Stimulated activated CD4-positive, alpha-beta T cell treated with anti-CD3 and anti-CD28 coated beads, Interleukin-12 subunit alpha, Interleukin-12 subunit beta, amount 100 ng/mL, for 48 hours (primary cell): Measurements from ENCODE around the gene FXYD2.

Experiments
- DNase-seq, 3 donors: peaks; one replicate each; pipeline ENCODE4 v3.0.0-alpha.2; 2020; ENCODE audit warnings: low read depth in 2 of 3, low spot score in 1 of 3

Gene FXYD2

GRCh38 chr11:117859061-117859460 is 34.5 kb upstream of the FXYD2 start:
- DNase-seq = no peak

GRCh38 chr11:117857734-117858414 is 33.3 kb upstream of the FXYD2 start:
- DNase-seq = no peak

- DNase-seq = no peak
Observed at GRCh38 chr11:117855912-117856651, 31.5 kb upstream of the FXYD2 start.

GRCh38 chr11:117855186-117855845 is 30.8 kb upstream of the FXYD2 start:
- no peak for DNase-seq

GRCh38 chr11:117852309-117852708 is 27.8 kb upstream of the FXYD2 start:
- DNase-seq = no peak

GRCh38 chr11:117851852-117852251 is 27.3 kb upstream of the FXYD2 start:
- no peak for DNase-seq

GRCh38 chr11:117851106-117851505 is 26.6 kb upstream of the FXYD2 start:
- no peak for DNase-seq

GRCh38 chr11:117849781-117850414 is 25.4 kb upstream of the FXYD2 start:
- DNase-seq = no peak

- peak; percentile 69 to 93 (median 79) for DNase-seq
Observed at GRCh38 chr11:117843666-117844484, 19.3 kb upstream of the FXYD2 start.

GRCh38 chr11:117842131-117842941 is 17.8 kb upstream of the FXYD2 start:
- no peak for DNase-seq

GRCh38 chr11:117841551-117842031 is 17.0 kb upstream of the FXYD2 start:
- no peak for DNase-seq

- DNase-seq = no peak
Observed at GRCh38 chr11:117840881-117841550, 16.5 kb upstream of the FXYD2 start.

- no peak for DNase-seq
Observed at GRCh38 chr11:117839936-117840813, 15.6 kb upstream of the FXYD2 start.

- no peak for DNase-seq
Observed at GRCh38 chr11:117839380-117839881, 14.9 kb upstream of the FXYD2 start.

GRCh38 chr11:117838901-117839300 is 14.4 kb upstream of the FXYD2 start:
- DNase-seq = no peak

- no peak for DNase-seq
Observed at GRCh38 chr11:117837791-117838190, 13.2 kb upstream of the FXYD2 start.

- DNase-seq = no peak
Observed at GRCh38 chr11:117837070-117837776, 12.7 kb upstream of the FXYD2 start.
